ENCODE data around the gene ACTR3. TPM values are rescaled to one million over a fixed set of nuclear protein-coding genes. Genes with fewer than 3 reads are reported as not detected.

Gene ACTR3
- total and polyA plus RNA-seq, 10 of the 15 experiments (the other 5 are each of a cell fraction or from before 2014, with no cell fraction given), result 79.1 to 616 (median 471) TPM

DNA sequence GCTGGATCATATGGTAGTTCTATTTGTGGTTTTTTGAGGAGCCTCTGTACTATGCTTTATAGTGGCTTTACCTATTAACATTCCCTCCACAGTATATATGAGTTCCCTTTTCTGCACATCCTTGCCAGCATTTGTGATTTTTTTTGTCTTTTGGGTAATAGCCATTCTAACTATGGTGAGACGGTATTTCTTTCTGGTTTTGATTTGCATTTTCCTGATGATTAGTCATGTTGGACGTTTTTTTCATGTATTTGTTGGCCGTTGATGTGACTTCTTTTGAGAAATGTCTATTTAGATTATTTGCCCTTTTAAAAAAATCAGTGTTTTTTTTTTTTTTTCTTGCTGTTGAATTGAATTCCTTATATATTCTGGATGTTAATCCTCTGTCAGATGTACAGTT, 31.1 kb downstream of the ACTR3 start:
- SMC1A ChIA-PET (ENCODE audit: uncharacterized antibody, unreplicated experiment), result interaction anchor here (1.1 to 2.3 kb wide), 5 partner anchors 8 to 27 kb away, joined by 3 to 12 read pairs (median 5); no protein-coding TSS in a partner anchor
- Histone ChIP-seq H3K79me2 (ENCODE audit: control insufficient read depth, insufficient read depth, low read length) (peaks cover 87% of the 10 kb centered on the region), H2AFZ (ENCODE audit: control insufficient read depth, low read depth, low read length) (no peak overlapping the region), H3K9me3 (replicated peaks; ENCODE audit: control insufficient read depth, insufficient read depth, low read length) (no peaks in the 10 kb centered on the region; the same call in 2 of the 3 replicates), H3K9ac (ENCODE audit: control insufficient read depth, insufficient read depth, low read length) (no peak overlapping the region), H3K4me1 (ENCODE audit: control insufficient read depth, insufficient read depth, low read length) (peaks cover 27% of the 10 kb centered on the region), H3K4me2 (ENCODE audit: control insufficient read depth, insufficient read depth) (no peak overlapping the region), H4K20me1 (ENCODE audit: control insufficient read depth, insufficient read depth) (peaks cover 9% of the 10 kb centered on the region; the same call in 1 of the 2 replicates), H3K4me3 (no peak overlapping the region), H3K27ac (ENCODE audit: control insufficient read depth, insufficient read depth) (no peak overlapping the region), H3K27me3 (replicated peaks in 1 of 2; ENCODE audit: control insufficient read depth in 2 of 2, insufficient read depth in 2 of 2, low read length in 1 of 2) (no peaks in the 10 kb centered on the region), H3K36me3 (ENCODE audit: control insufficient read depth in 2 of 2, insufficient read depth in 2 of 2, low read length in 1 of 2) (peaks cover 0 to 21% of the 10 kb centered on the region in 2 experiments; a peak in 3 of 4 replicates)
- intact Hi-C loops (cut with micrococcal nuclease; ENCODE audit: unreplicated experiment), result no loop called here
- POLR2A ChIA-PET, result no interaction called here
- FAIRE-seq (no peak), DNase-seq (ENCODE audit: low read depth, low spot score) (no peak), ATAC-seq (no peak)
- CTCF ChIA-PET, result interaction anchor here (1.4 kb wide), 2 partner anchors 12 to 22 kb away, joined by 3 to 4 read pairs; no protein-coding TSS in a partner anchor
- no peak for TF ChIP-seq EED (IDR thresholded peaks at IDR 0.05; ENCODE audit: low read depth)
- TF ChIP-seq PAX5 (IDR thresholded peaks at IDR 0.05; ENCODE audit: borderline replicate concordance, low read depth, low read length), result no peak
- no peak for TF ChIP-seq CREB1 (IDR thresholded peaks at IDR 0.05; ENCODE audit: low read depth)
- TF ChIP-seq WRNIP1 (IDR thresholded peaks at IDR 0.05; ENCODE audit: borderline replicate concordance, low read depth, low read length), result no peak
- TF ChIP-seq NRF1 (conservative IDR thresholded peaks at IDR 0.05; ENCODE audit: low read depth, low read length), result no peak
- TF ChIP-seq, protein P1, sequence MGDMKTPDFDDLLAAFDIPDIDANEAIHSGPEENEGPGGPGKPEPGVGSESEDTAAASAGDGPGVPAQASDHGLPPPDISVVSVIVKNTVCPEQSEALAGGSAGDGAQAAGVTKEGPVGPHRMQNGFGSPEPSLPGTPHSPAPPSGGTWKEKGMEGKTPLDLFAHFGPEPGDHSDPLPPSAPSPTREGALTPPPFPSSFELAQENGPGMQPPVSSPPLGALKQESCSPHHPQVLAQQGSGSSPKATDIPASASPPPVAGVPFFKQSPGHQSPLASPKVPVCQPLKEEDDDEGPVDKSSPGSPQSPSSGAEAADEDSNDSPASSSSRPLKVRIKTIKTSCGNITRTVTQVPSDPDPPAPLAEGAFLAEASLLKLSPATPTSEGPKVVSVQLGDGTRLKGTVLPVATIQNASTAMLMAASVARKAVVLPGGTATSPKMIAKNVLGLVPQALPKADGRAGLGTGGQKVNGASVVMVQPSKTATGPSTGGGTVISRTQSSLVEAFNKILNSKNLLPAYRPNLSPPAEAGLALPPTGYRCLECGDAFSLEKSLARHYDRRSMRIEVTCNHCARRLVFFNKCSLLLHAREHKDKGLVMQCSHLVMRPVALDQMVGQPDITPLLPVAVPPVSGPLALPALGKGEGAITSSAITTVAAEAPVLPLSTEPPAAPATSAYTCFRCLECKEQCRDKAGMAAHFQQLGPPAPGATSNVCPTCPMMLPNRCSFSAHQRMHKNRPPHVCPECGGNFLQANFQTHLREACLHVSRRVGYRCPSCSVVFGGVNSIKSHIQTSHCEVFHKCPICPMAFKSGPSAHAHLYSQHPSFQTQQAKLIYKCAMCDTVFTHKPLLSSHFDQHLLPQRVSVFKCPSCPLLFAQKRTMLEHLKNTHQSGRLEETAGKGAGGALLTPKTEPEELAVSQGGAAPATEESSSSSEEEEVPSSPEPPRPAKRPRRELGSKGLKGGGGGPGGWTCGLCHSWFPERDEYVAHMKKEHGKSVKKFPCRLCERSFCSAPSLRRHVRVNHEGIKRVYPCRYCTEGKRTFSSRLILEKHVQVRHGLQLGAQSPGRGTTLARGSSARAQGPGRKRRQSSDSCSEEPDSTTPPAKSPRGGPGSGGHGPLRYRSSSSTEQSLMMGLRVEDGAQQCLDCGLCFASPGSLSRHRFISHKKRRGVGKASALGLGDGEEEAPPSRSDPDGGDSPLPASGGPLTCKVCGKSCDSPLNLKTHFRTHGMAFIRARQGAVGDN (IDR thresholded peaks at IDR 0.05), result no peak
- no peak for TF ChIP-seq RFX5 (IDR thresholded peaks at IDR 0.05; ENCODE audit: low read depth, low read length)
- TF ChIP-seq SMC3 (IDR thresholded peaks at IDR 0.05; ENCODE audit: borderline replicate concordance, low read length), result no peak
- no peak for TF ChIP-seq RCOR1 (conservative IDR thresholded peaks at IDR 0.05; ENCODE audit: low read depth, low read length)
- TF ChIP-seq, protein P2, sequence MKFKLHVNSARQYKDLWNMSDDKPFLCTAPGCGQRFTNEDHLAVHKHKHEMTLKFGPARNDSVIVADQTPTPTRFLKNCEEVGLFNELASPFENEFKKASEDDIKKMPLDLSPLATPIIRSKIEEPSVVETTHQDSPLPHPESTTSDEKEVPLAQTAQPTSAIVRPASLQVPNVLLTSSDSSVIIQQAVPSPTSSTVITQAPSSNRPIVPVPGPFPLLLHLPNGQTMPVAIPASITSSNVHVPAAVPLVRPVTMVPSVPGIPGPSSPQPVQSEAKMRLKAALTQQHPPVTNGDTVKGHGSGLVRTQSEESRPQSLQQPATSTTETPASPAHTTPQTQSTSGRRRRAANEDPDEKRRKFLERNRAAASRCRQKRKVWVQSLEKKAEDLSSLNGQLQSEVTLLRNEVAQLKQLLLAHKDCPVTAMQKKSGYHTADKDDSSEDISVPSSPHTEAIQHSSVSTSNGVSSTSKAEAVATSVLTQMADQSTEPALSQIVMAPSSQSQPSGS (IDR thresholded peaks at IDR 0.05; ENCODE audit: low read length), result no peak
- no peak for TF ChIP-seq HCFC1 (IDR thresholded peaks at IDR 0.05; ENCODE audit: low read length)
- TF ChIP-seq PML (IDR thresholded peaks at IDR 0.05; ENCODE audit: low read length), result no peak
- 22% methylated on average over 3 of the region's 3 CpGs for WGBS (ENCODE audit: insufficient coverage, insufficient replicate concordance, low lambda C conversion rate, missing lambda C conversion rate)
- RAD21 ChIA-PET (ENCODE audit: unreplicated experiment), result interaction anchor here (0.6 to 1.2 kb wide), 2 partner anchors 27 to 156 kb away, joined by 3 read pairs; no protein-coding TSS in a partner anchor
- in situ Hi-C loops (cut with MboI), result no loop called here
- no TSS peak for BruUV-seq (replicated peaks)
